Left ventricle myocardium inferior (tissue), 1 donor: ENCODE results near the gene KRT25. TPM values are rescaled to one million over a fixed set of nuclear protein-coding genes. Genes with fewer than 3 reads are reported as not detected.

Experiments
- DNase-seq: peaks from one replicate; pipeline ENCODE4 v3.0.0-alpha.2; 2020
- H3K27ac ChIP-seq: fragments of 200-600 bp; replicated peaks from 2 replicates; pipeline ENCODE4 v1.8.0; 2021
- H3K27me3 ChIP-seq: fragments of 200-600 bp; 2 replicates; pipeline ENCODE4 v1.8.0; 2021; ENCODE audit warnings: low read depth
- H3K36me3 ChIP-seq: fragments of 200-600 bp; 2 replicates; pipeline ENCODE4 v1.8.0; 2021
- H3K4me1 ChIP-seq: fragments of 200-600 bp; 2 replicates; pipeline ENCODE4 v1.8.0; 2021
- H3K4me3 ChIP-seq: fragments of 200-600 bp; 2 replicates; pipeline ENCODE4 v1.8.0; 2021; ENCODE audit warnings: mild to moderate bottlenecking, moderate library complexity
- H3K9me3 ChIP-seq: fragments of 200-600 bp; replicated peaks from 2 replicates; pipeline ENCODE4 v1.8.0; 2021
- CTCF ChIP-seq: fragments of 200-600 bp; IDR thresholded peaks from 2 replicates; pipeline ENCODE4 v1.8.0; 2021; ENCODE audit warnings: antibody characterized with exemption, mild to moderate bottlenecking, borderline replicate concordance
- intact Hi-C: fragments of 100-400 bp; cut with micrococcal nuclease; formaldehyde crosslinking; loops from one replicate; pipeline ENCODE4 v1.11.0; 2022
- long read RNA-seq: library from polyadenylated mRNA; unstranded; transcript quantifications from one replicate; pipeline ENCODE4 v2.0.0, GENCODE V29; 2021
- total RNA-seq: library from RNA; stranded (reverse); fragmentation: NEBNext Ultra II Directional; extraction: Animal tissue kit (Norgen Biotek cat#: 25700); gene quantifications from one replicate; pipeline ENCODE4 v1.2.1, GENCODE V29; 2021
- donor health status: DM: no; HTN: yes; CAD: no; lungs with severe emphysema.

Gene KRT25
- not detected for total RNA-seq
- long read RNA-seq = 0 reads

DNA sequence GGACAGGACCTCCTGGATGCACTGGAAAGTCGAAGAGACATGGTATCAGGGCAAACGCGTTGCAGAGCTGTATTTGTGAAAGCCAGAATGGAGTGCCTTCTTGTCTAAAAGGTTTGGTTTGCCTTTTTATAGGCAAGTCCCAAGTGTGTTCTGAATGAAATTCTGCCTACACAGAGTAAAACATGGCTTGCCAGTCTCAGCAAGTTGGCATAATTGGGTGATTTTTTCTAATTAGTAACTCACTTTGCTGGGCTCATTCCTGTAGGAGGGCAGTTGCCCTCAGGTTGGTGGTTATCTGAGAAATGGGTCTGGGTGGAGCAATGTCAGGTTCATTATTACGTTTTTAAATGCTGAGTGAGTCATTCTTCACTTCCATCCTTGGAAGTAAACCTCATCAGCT is at the start of gene KRT25:
KRT25 (minus strand) TSS at position 101 of the 400 bp plus-strand sequence; CDS start at position 41, 60 bp downstream.
- Histone ChIP-seq H3K4me1 (no peaks in the 10 kb centered on the region), H3K9me3 (peaks cover 36% of the 10 kb centered on the region), H3K36me3 (no peaks in the 10 kb centered on the region), H3K4me3 (no peak within 1 kb of the TSS), H3K27ac (no peak within 1 kb of the TSS), H3K27me3 (peaks cover 35% of the 10 kb centered on the region)
- intact Hi-C loops = no loop called here
- DNase-seq = no peak
- no peak for TF ChIP-seq CTCF

GRCh38 chr17:40803617-40804082 is 48.5 kb upstream of the KRT25 start:
- intact Hi-C loops = loop anchor here (10.0 kb wide), 1 partner anchor 51 kb away; no protein-coding TSS in a partner anchor
- Histone ChIP-seq H3K9me3 (peaks cover 3% of the 10 kb centered on the region), H3K4me3 (no peak overlapping the region), H3K36me3 (no peaks in the 10 kb centered on the region), H3K4me1 (peaks cover 5% of the 10 kb centered on the region), H3K27ac (no peak overlapping the region), H3K27me3 (peaks cover 36% of the 10 kb centered on the region)
- DNase-seq = peak; percentile 70
- peak; percentile 90 for TF ChIP-seq CTCF

- Histone ChIP-seq H3K27me3 (peaks cover 61% of the 10 kb centered on the region), H3K4me1 (peaks cover 4% of the 10 kb centered on the region), H3K27ac (no peak overlapping the region), H3K9me3 (peaks cover 3% of the 10 kb centered on the region), H3K36me3 (no peaks in the 10 kb centered on the region), H3K4me3 (no peak overlapping the region)
- no peak for TF ChIP-seq CTCF
- intact Hi-C loops = loop anchor here (10.0 kb wide), 1 partner anchor 54 kb away; no protein-coding TSS in a partner anchor
- no peak for DNase-seq
Observed at GRCh38 chr17:40801157-40801556, 46.0 kb upstream of the KRT25 start.

- Histone ChIP-seq H3K4me3 (no peak overlapping the region), H3K4me1 (peaks cover 4% of the 10 kb centered on the region), H3K36me3 (no peaks in the 10 kb centered on the region), H3K9me3 (peaks cover 2% of the 10 kb centered on the region), H3K27ac (no peak overlapping the region), H3K27me3 (peaks cover 68% of the 10 kb centered on the region)
- no peak for DNase-seq
- no peak for TF ChIP-seq CTCF
- intact Hi-C loops = loop anchor here (10.0 kb wide), 1 partner anchor 54 kb away; no protein-coding TSS in a partner anchor
Observed at GRCh38 chr17:40800381-40800780, 45.2 kb upstream of the KRT25 start.

- TF ChIP-seq CTCF = no peak
- Histone ChIP-seq H3K27ac (no peak within 1 kb of the TSS), H3K9me3 (no peaks in the 10 kb centered on the region), H3K4me3 (no peak within 1 kb of the TSS), H3K4me1 (peaks cover 4% of the 10 kb centered on the region), H3K36me3 (no peaks in the 10 kb centered on the region), H3K27me3 (peaks cover 72% of the 10 kb centered on the region)
- intact Hi-C loops = loop anchor here (10.0 kb wide), 1 partner anchor 55 kb away; no protein-coding TSS in a partner anchor
- no peak for DNase-seq
Observed at GRCh38 chr17:40799859-40800258, 44.7 kb upstream of the KRT25 start, which contains the start of gene KRT28. TSS of gene KRT28 (minus strand) at chr17:40799959. CDS start at chr17:40799893, 66 bp downstream.
